OCI-LY1 (cell line): ENCODE measurements around the gene SAMD14.
A peak's percentile ranks its signal among the peaks of the same experiment; 100 is the strongest.

Experiments used
- H2AFZ ChIP-seq: fragments of 200-600 bp; sonication (generic), shearing (Covaris generic); 2 replicates; pipeline ENCODE4 v1.6.0; 2014; ENCODE audit warnings: antibody characterized with exemption, mild to moderate bottlenecking, low read length
- H3F3A ChIP-seq: fragments of 200-600 bp; sonication (generic), shearing (Covaris generic); 2 replicates; pipeline ENCODE4 v1.6.0; 2014; ENCODE audit warnings: mild to moderate bottlenecking, antibody characterized with exemption, low read length, moderate library complexity; ENCODE audit not compliant: insufficient read depth
- H3K27ac ChIP-seq: fragments of 200-600 bp; sonication (generic); 2 replicates; pipeline ENCODE4 v1.5.1; 2014; ENCODE audit warnings: low read length, mixed run types, mild to moderate bottlenecking, low read depth; ENCODE audit not compliant: poor library complexity, severe bottlenecking
- H3K27me3 ChIP-seq: fragments of 200-600 bp; sonication (generic); 2 replicates; pipeline ENCODE4 v1.6.0; 2014; ENCODE audit warnings: antibody characterized with exemption, mild to moderate bottlenecking, low read length, moderate library complexity; ENCODE audit not compliant: insufficient read depth
- H3K36me3 ChIP-seq: fragments of 200-600 bp; sonication (generic); 2 replicates; pipeline ENCODE4 v1.6.1; 2014; ENCODE audit warnings: mild to moderate bottlenecking, antibody characterized with exemption, low read length, moderate library complexity, mixed read lengths; ENCODE audit not compliant: insufficient read depth
- H3K4me1 ChIP-seq: fragments of 200-600 bp; sonication (generic); 2 replicates; pipeline ENCODE4 v1.5.1; 2014; ENCODE audit warnings: mild to moderate bottlenecking, low read length, moderate library complexity; ENCODE audit not compliant: insufficient read depth, severe bottlenecking
- H3K4me2 ChIP-seq: fragments of 200-600 bp; sonication (generic), shearing (Covaris generic); 2 replicates; pipeline ENCODE4 v1.6.1; 2014; ENCODE audit warnings: low read length
- H3K4me3 ChIP-seq: fragments of 200-600 bp; sonication (generic); 2 replicates; pipeline ENCODE4 v1.5.1; 2014; ENCODE audit warnings: low read length, low read depth, mild to moderate bottlenecking, mixed read lengths; ENCODE audit not compliant: poor library complexity, severe bottlenecking
- H3K79me2 ChIP-seq: fragments of 200-600 bp; shearing (Covaris generic); 2 replicates; pipeline ENCODE4 v1.6.1; 2016; ENCODE audit warnings: mixed run types, low read length, mixed read lengths; ENCODE audit not compliant: insufficient read depth
- H3K9ac ChIP-seq: fragments of 200-600 bp; sonication (generic), shearing (Covaris generic); 2 replicates; pipeline ENCODE4 v1.6.1; 2014; ENCODE audit warnings: mild to moderate bottlenecking, low read length, mixed read lengths
- H3K9me2 ChIP-seq: fragments of 200-600 bp; sonication (generic), shearing (Covaris generic); 2 replicates; pipeline ENCODE4 v1.6.1; 2014; ENCODE audit warnings: low read depth, mild to moderate bottlenecking, low read length, mixed read lengths
- H3K9me3 ChIP-seq: fragments of 200-600 bp; shearing (Covaris generic); 2 replicates; pipeline ENCODE4 v1.6.1; 2014; ENCODE audit warnings: low read length, mixed read lengths
- H4K20me1 ChIP-seq: fragments of 200-600 bp; sonication (generic), shearing (Covaris generic); 2 replicates; pipeline ENCODE4 v1.6.0; 2016; ENCODE audit warnings: mild to moderate bottlenecking, low read length; ENCODE audit not compliant: insufficient read depth
- CTCF ChIP-seq: fragments of 200-600 bp; sonication (generic), shearing (Covaris generic); IDR thresholded peaks from 2 replicates; pipeline ENCODE4 v1.5.1; 2017; ENCODE audit warnings: mild to moderate bottlenecking, antibody characterized with exemption, low read length, moderate library complexity, mixed read lengths
- EZH2 ChIP-seq: fragments of 200-600 bp; sonication (generic), shearing (Covaris generic); IDR thresholded peaks from 2 replicates; pipeline ENCODE4 v1.8.0; 2017; ENCODE audit warnings: borderline replicate concordance, mixed run types, mild to moderate bottlenecking, antibody characterized with exemption, low read length, moderate library complexity, mixed read lengths

Gene SAMD14

GRCh38 chr17:50141745-50142110, 11.8 kb upstream of the SAMD14 start:
- Histone ChIP-seq H2AFZ (no peak overlapping the region), H3K9me3 (no peaks in the 10 kb centered on the region), H3K9ac (no peak overlapping the region), H3K9me2 (no peaks in the 10 kb centered on the region), H3K4me1 (peaks cover 5% of the 10 kb centered on the region), H3K4me3 (no peak overlapping the region), H3K36me3 (peaks cover 85% of the 10 kb centered on the region), H3F3A (no peaks in the 10 kb centered on the region), H3K27ac (no peak overlapping the region), H4K20me1 (no peaks in the 10 kb centered on the region), H3K4me2 (no peak overlapping the region), H3K27me3 (no peaks in the 10 kb centered on the region), H3K79me2 (no peaks in the 10 kb centered on the region)
- TF ChIP-seq CTCF, result no peak
- TF ChIP-seq EZH2, result no peak

DNA sequence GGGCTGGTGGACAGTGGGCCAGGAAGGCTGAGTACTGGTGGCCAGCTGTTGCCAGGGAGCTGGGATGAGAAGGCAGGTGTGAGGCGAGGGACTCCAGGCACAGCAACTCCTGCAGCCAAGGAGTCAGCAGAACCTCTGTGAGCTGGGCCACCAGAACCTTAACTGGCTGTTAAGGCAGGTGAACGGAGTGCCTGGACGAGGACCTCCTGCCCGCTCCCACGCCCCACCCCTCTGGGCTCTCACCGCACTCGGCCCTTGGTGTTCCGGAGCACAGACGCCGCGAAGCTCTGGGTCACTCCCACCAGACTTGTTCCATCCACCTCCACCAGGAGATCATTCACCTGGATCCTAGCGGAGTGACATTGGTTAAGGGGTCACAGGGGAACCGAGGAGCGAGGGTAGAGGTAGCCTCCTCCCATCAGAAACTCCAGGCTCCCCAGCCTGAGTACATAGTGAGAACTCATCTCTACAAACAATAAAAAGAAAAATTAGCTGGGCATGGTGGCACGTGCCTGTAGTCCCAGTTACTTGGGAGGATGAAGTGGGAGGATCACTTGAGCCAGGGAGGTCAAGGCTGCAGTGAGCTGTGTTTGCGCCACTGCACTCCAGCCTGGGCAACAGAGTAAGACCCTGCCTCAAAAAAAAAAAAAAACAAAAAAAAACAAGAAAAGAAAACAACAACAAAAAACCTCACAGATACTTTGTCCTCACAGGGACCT, 11.2 kb upstream of the SAMD14 start:
- Histone ChIP-seq H3K9me2 (no peaks in the 10 kb centered on the region), H3K4me2 (no peak overlapping the region), H3K4me1 (no peaks in the 10 kb centered on the region), H3F3A (no peaks in the 10 kb centered on the region), H3K36me3 (peaks cover 90% of the 10 kb centered on the region), H3K9me3 (no peaks in the 10 kb centered on the region), H3K27me3 (no peaks in the 10 kb centered on the region), H3K27ac (no peak overlapping the region), H4K20me1 (no peaks in the 10 kb centered on the region), H3K9ac (no peak overlapping the region), H2AFZ (no peak overlapping the region), H3K4me3 (no peak overlapping the region), H3K79me2 (no peaks in the 10 kb centered on the region)
- TF ChIP-seq EZH2, result no peak
- no peak for TF ChIP-seq CTCF

DNA sequence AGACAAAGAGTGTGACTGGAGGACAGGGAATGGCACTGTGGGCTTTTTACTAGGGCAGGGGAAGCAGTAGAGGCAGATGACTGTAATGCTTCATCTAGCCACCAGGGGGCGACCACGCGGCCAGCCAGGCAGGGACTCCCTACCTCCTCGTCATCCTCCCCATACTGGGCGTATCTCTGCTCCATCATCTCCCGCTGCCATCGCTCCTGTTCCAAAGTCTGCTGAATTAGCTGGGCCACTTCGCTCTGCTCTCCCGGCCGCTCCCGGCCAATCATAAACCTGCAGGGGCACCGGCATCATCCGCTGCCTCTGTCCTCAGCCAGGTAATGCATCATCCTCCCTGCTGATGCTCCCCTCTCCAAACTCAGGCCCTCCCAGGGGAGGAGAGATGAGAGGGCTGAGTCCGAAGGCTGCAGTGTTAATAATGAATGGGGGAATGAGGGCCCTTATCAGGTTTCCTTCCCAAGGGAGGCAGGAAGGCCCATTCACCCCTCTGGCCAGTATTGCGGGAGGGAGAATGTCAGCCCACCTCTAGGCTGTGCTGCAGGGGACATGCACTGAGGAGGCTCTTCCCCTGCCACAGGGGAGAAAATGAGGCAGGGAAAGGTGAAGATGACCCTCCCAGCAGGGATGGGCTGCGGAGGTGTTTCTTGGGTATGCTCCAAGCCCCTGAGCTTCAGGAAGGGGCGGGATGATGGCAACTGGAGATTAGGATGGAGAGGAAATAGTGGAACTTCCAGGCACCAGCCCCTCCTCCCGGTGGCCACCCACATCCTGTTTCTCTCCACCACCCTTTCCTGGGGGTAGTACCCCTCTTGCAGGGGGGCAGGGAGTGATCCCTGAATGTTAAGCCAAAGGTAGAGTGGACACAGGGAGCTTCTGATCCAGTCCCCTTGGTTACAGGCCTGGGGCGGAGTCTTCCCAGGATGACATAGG, 10.3 kb upstream of the SAMD14 start:
- no peaks in the 10 kb centered on the region for H4K20me1 ChIP-seq
- H3K9me3 ChIP-seq, result no peaks in the 10 kb centered on the region
- H3K36me3 ChIP-seq, result peaks cover 94% of the 10 kb centered on the region
- no peaks in the 10 kb centered on the region for H3K27me3 ChIP-seq
- H3K9ac ChIP-seq, result no peak overlapping the region
- H3K4me3 ChIP-seq, result no peak overlapping the region
- no peak overlapping the region for H3K27ac ChIP-seq
- no peaks in the 10 kb centered on the region for H3K9me2 ChIP-seq
- TF ChIP-seq EZH2 (no peak), CTCF (peak; percentile 77)
- H3K79me2 ChIP-seq, result no peaks in the 10 kb centered on the region
- no peaks in the 10 kb centered on the region for H3F3A ChIP-seq
- H2AFZ ChIP-seq, result no peak overlapping the region
- no peak overlapping the region for H3K4me2 ChIP-seq
- H3K4me1 ChIP-seq, result no peaks in the 10 kb centered on the region
